Skeletal muscle satellite cell (primary cell): ENCODE results near the gene FUCA1.
A peak's percentile ranks its signal among the peaks of the same experiment; 100 is the strongest.
"Not testable (repeated sequence)": the region's sequence is repeated elsewhere in the genome, so short reads cannot be mapped to it uniquely, and the experiment has no call there.

Experiments used
- H3K27me3 ChIP-seq: 2 replicates; pipeline ENCODE4 v1.7.0; 2013; ENCODE audit warnings: low read length; ENCODE audit not compliant: control insufficient read depth, insufficient read depth
- H3K36me3 ChIP-seq: 2 replicates; pipeline ENCODE4 v1.7.0; 2013; ENCODE audit warnings: mild to moderate bottlenecking, control low read depth, low read length; ENCODE audit not compliant: insufficient read depth
- H3K4me1 ChIP-seq: 2 replicates; pipeline ENCODE4 v1.7.0; 2013; ENCODE audit warnings: low read length; ENCODE audit not compliant: control insufficient read depth, insufficient read depth
- H3K4me2 ChIP-seq: 2 replicates; pipeline ENCODE4 v1.7.0; 2013; ENCODE audit warnings: mild to moderate bottlenecking, low read length
- H3K4me3 ChIP-seq: 2 replicates; pipeline ENCODE4 v1.7.0; 2013; ENCODE audit warnings: low read length
- H3K9ac ChIP-seq: 2 replicates; pipeline ENCODE4 v1.7.0; 2013; ENCODE audit warnings: mild to moderate bottlenecking, low read depth, low read length, moderate library complexity
- H3K9me3 ChIP-seq: replicated peaks from 2 replicates; pipeline ENCODE4 v1.7.0; 2013; ENCODE audit warnings: mild to moderate bottlenecking, control low read depth, low read length

FUCA1 gene

GRCh38 chr1:23827717-23828116 lies 40.4 kb downstream of the FUCA1 start:
- H3K9me3 ChIP-seq, result no peaks in the 10 kb centered on the region
- H3K36me3 ChIP-seq, result no peaks in the 10 kb centered on the region
- H3K4me1 ChIP-seq, result peaks cover 10% of the 10 kb centered on the region
- no peak overlapping the region for H3K4me2 ChIP-seq
- no peak overlapping the region for H3K4me3 ChIP-seq
- no peak overlapping the region for H3K9ac ChIP-seq
- no peaks in the 10 kb centered on the region for H3K27me3 ChIP-seq

- H3K36me3 ChIP-seq, H3K4me3 ChIP-seq, H3K4me2 ChIP-seq, H3K4me1 ChIP-seq, H3K9ac ChIP-seq, H3K27me3 ChIP-seq, H3K9me3 ChIP-seq: not testable (repeated sequence)
These were observed 41.5 kb downstream of the FUCA1 start for GRCh38 chr1:23826590-23826989.

GRCh38 chr1:23825762-23826522 lies 42.1 kb downstream of the FUCA1 start:
- Histone ChIP-seq H3K4me2 (peak overlapping the region; percentile 91), H3K27me3 (no peaks in the 10 kb centered on the region), H3K9ac (peak overlapping the region; percentile 97), H3K4me1 (peaks cover 10% of the 10 kb centered on the region), H3K9me3 (no peaks in the 10 kb centered on the region), H3K36me3 (no peaks in the 10 kb centered on the region), H3K4me3 (peak overlapping the region; percentile 98)

GRCh38 chr1:23825076-23825761 lies 42.9 kb downstream of the FUCA1 start, which contains the start of gene HMGCL:
HMGCL (minus strand) TSS chr1:23825429; CDS start chr1:23825415, 14 bp downstream.
- H3K4me2 ChIP-seq, result peak within 1 kb of the TSS; percentile 91
- H3K4me3 ChIP-seq, result peak within 1 kb of the TSS; percentile 98
- H3K27me3 ChIP-seq, result no peaks in the 10 kb centered on the region
- H3K9ac ChIP-seq, result peak within 1 kb of the TSS; percentile 97
- H3K9me3 ChIP-seq, result no peaks in the 10 kb centered on the region
- peaks cover 10% of the 10 kb centered on the region for H3K4me1 ChIP-seq
- no peaks in the 10 kb centered on the region for H3K36me3 ChIP-seq

GRCh38 chr1:23824711-23825075 lies 43.4 kb downstream of the FUCA1 start:
- Histone ChIP-seq H3K9me3 (no peaks in the 10 kb centered on the region), H3K4me1 (peaks cover 10% of the 10 kb centered on the region), H3K4me3 (peak overlapping the region; percentile 98), H3K4me2 (peak overlapping the region; percentile 91), H3K27me3 (no peaks in the 10 kb centered on the region), H3K9ac (peak overlapping the region; percentile 97), H3K36me3 (no peaks in the 10 kb centered on the region)

- H3K9me3 ChIP-seq, result no peaks in the 10 kb centered on the region
- no peaks in the 10 kb centered on the region for H3K27me3 ChIP-seq
- peak overlapping the region; percentile 98 for H3K4me3 ChIP-seq
- peak overlapping the region; percentile 97 for H3K9ac ChIP-seq
- H3K4me1 ChIP-seq, result peaks cover 10% of the 10 kb centered on the region
- peak overlapping the region; percentile 91 for H3K4me2 ChIP-seq
- no peaks in the 10 kb centered on the region for H3K36me3 ChIP-seq
These were observed 44.3 kb downstream of the FUCA1 start for GRCh38 chr1:23823767-23824166.

GRCh38 chr1:23817633-23818032 lies 50.5 kb downstream of the FUCA1 start:
- peaks cover 32% of the 10 kb centered on the region for H3K36me3 ChIP-seq
- no peaks in the 10 kb centered on the region for H3K4me1 ChIP-seq

GRCh38 chr1:23816906-23817305 lies 51.2 kb downstream of the FUCA1 start:
- Histone ChIP-seq H3K4me3 (no peak overlapping the region), H3K4me2 (no peak overlapping the region), H3K4me1 (no peaks in the 10 kb centered on the region), H3K27me3 (no peaks in the 10 kb centered on the region), H3K36me3 (peaks cover 32% of the 10 kb centered on the region), H3K9ac (no peak overlapping the region), H3K9me3 (no peaks in the 10 kb centered on the region)

More at GRCh38 chr1:23817633-23818032, 50.5 kb downstream of the FUCA1 start:
- no peak overlapping the region for H3K9ac ChIP-seq
- no peak overlapping the region for H3K4me2 ChIP-seq
- no peaks in the 10 kb centered on the region for H3K9me3 ChIP-seq
- H3K4me3 ChIP-seq, result no peak overlapping the region
- H3K27me3 ChIP-seq, result no peaks in the 10 kb centered on the region

GRCh38 chr1:23816361-23816760 lies 51.7 kb downstream of the FUCA1 start:
- Histone ChIP-seq H3K4me3 (no peak overlapping the region), H3K27me3 (no peaks in the 10 kb centered on the region), H3K4me1 (no peaks in the 10 kb centered on the region), H3K9ac (no peak overlapping the region), H3K4me2 (no peak overlapping the region), H3K36me3 (peaks cover 34% of the 10 kb centered on the region), H3K9me3 (no peaks in the 10 kb centered on the region)

- Histone ChIP-seq H3K9me3 (no peaks in the 10 kb centered on the region), H3K4me2 (no peak overlapping the region), H3K9ac (no peak overlapping the region), H3K4me3 (no peak overlapping the region), H3K36me3 (peaks cover 43% of the 10 kb centered on the region), H3K4me1 (no peaks in the 10 kb centered on the region), H3K27me3 (no peaks in the 10 kb centered on the region)
These were observed 54.1 kb downstream of the FUCA1 start for GRCh38 chr1:23814016-23814415.

GRCh38 chr1:23810818-23811540 lies 57.1 kb downstream of the FUCA1 start:
- no peaks in the 10 kb centered on the region for H3K9me3 ChIP-seq
- no peak overlapping the region for H3K4me2 ChIP-seq
- no peaks in the 10 kb centered on the region for H3K4me1 ChIP-seq
- H3K36me3 ChIP-seq, result peaks cover 35% of the 10 kb centered on the region
- no peaks in the 10 kb centered on the region for H3K27me3 ChIP-seq
- no peak overlapping the region for H3K4me3 ChIP-seq
- no peak overlapping the region for H3K9ac ChIP-seq
